ENCODE measurements around the gene C9orf85. TPM values are rescaled to one million over a fixed set of nuclear protein-coding genes. Genes with fewer than 3 reads are reported as not detected.

Gene C9orf85
- total RNA-seq: 10 to 100 TPM in 1 of 2 experiments, 1 to 10 TPM in 1; 8.2 to 10.6 TPM
- polyA plus RNA-seq: 10 to 100 TPM; 10.5 to 10.9 TPM

- Mint-ChIP-seq H3K4me3 (peak within 1 kb of the TSS; percentile 99 to 100 (median 100)), H3K9me3 (no peaks in the 10 kb centered on the region)
Measured at GRCh38 chr9:71911061-71911907, at the start of gene C9orf85, which contains the start of gene ABHD17B. Gene C9orf85 (plus strand): TSS chr9:71911639. CDS start chr9:71911735, 96 bp downstream. Gene ABHD17B (minus strand): TSS chr9:71911193. CDS start chr9:71875080, 36,113 bp downstream.

GRCh38 chr9:71863631-71864030 lies 47.8 kb upstream of the C9orf85 start:
- no peaks in the 10 kb centered on the region for H3K4me1 Mint-ChIP-seq
- ChIA-PET CTCF (ENCODE audit: partially characterized antibody) (no interaction called here), POLR2A (ENCODE audit: partially characterized antibody) (no interaction called here)
- no peak for DNase-seq
- peaks cover under 1 to 27% (median 18%) of the 10 kb centered on the region in 8 donors for H3K9me3 Mint-ChIP-seq
- Histone ChIP-seq H3K27ac (ENCODE audit: low read depth, low read length) (no peak overlapping the region), H3K27me3 (ENCODE audit: insufficient read depth, low read length) (no peaks in the 10 kb centered on the region), H3K4me1 (ENCODE audit: insufficient read depth, low read length) (no peaks in the 10 kb centered on the region), H3K36me3 (ENCODE audit: insufficient read depth, low read length) (no peaks in the 10 kb centered on the region), H3K9me3 (ENCODE audit: control insufficient read depth in 1 of 2, low read length in 2 of 2) (no peaks in the 10 kb centered on the region), H3K4me3 (ENCODE audit: low read length in 2 of 2) (no peak overlapping the region)
- H3K4me3 Mint-ChIP-seq: no peak overlapping the region
- H3K36me3 Mint-ChIP-seq: peaks cover 40 to 52% of the 10 kb centered on the region in 2 donors
- no peak overlapping the region for H3K27ac Mint-ChIP-seq
- intact Hi-C loops (cut with micrococcal nuclease): no loop called here
- no peaks in the 10 kb centered on the region for H3K27me3 Mint-ChIP-seq

More at GRCh38 chr9:71911061-71911907, at the start of gene C9orf85, which contains the start of gene ABHD17B:
- DNase-seq: peak; percentile 94 to 98 (median 96)
- Histone ChIP-seq H3K27ac (ENCODE audit: low read depth, low read length) (peak within 1 kb of the TSS; percentile 74), H3K4me3 (ENCODE audit: low read length in 2 of 2) (peak within 1 kb of the TSS; percentile 77 to 83), H3K27me3 (ENCODE audit: insufficient read depth, low read length) (no peaks in the 10 kb centered on the region), H3K4me1 (ENCODE audit: insufficient read depth, low read length) (peaks cover 51% of the 10 kb centered on the region), H3K9me3 (ENCODE audit: control insufficient read depth in 1 of 2, low read length in 2 of 2) (no peaks in the 10 kb centered on the region), H3K36me3 (ENCODE audit: insufficient read depth, low read length) (no peaks in the 10 kb centered on the region)
- Mint-ChIP-seq H3K27me3 (no peaks in the 10 kb centered on the region), H3K4me1 (peaks cover 46 to 77% (median 54%) of the 10 kb centered on the region in 4 donors), H3K36me3 (peaks cover 1 to 16% of the 10 kb centered on the region in 2 donors), H3K27ac (peak within 1 kb of the TSS; percentile 92 to 100 (median 97))
- ChIA-PET CTCF (ENCODE audit: partially characterized antibody) (interaction anchor here (0.8 to 2.0 kb wide), 12 partner anchors 9 to 307 kb away, joined by 3 to 10 read pairs (median 4); no protein-coding TSS in a partner anchor), POLR2A (ENCODE audit: partially characterized antibody) (interaction anchor here (0.6 to 1.8 kb wide), 20 partner anchors 9 to 1222 kb away, joined by 3 to 20 read pairs (median 4); partner anchors contain the start of genes CEMIP2 and ZFAND5)
- intact Hi-C loops (cut with micrococcal nuclease): loop anchor here (1.0 to 10.0 kb wide), 9 partner anchors 14 to 1652 kb away; partner anchors contain the start of genes KLF9, SMC5 and TMC1

GRCh38 chr9:71875345-71875744 lies 36.1 kb upstream of the C9orf85 start:
- Histone ChIP-seq H3K4me1 (ENCODE audit: insufficient read depth, low read length) (peaks cover 6% of the 10 kb centered on the region), H3K27me3 (ENCODE audit: insufficient read depth, low read length) (no peaks in the 10 kb centered on the region), H3K27ac (ENCODE audit: low read depth, low read length) (no peak overlapping the region), H3K4me3 (ENCODE audit: low read length in 2 of 2) (no peak overlapping the region), H3K36me3 (ENCODE audit: insufficient read depth, low read length) (peaks cover 5% of the 10 kb centered on the region), H3K9me3 (ENCODE audit: control insufficient read depth in 1 of 2, low read length in 2 of 2) (peaks cover 0 to 9% of the 10 kb centered on the region in 2 donors)
- Mint-ChIP-seq H3K4me3 (no peak overlapping the region), H3K9me3 (peaks cover 0 to 34% (median 23%) of the 10 kb centered on the region in 8 donors), H3K27ac (no peak overlapping the region), H3K36me3 (peaks cover 35 to 40% of the 10 kb centered on the region in 2 donors), H3K4me1 (peaks cover 6 to 14% (median 8%) of the 10 kb centered on the region in 4 donors), H3K27me3 (no peaks in the 10 kb centered on the region)
- intact Hi-C loops (cut with micrococcal nuclease): no loop called here
- no peak for DNase-seq
- POLR2A ChIA-PET (ENCODE audit: partially characterized antibody): no interaction called here
- CTCF ChIA-PET (ENCODE audit: partially characterized antibody): interaction anchor here (1.1 to 1.4 kb wide), 2 partner anchors 11 to 150 kb away, joined by 3 to 4 read pairs; no protein-coding TSS in a partner anchor

- Histone ChIP-seq H3K27me3 (ENCODE audit: insufficient read depth, low read length) (no peaks in the 10 kb centered on the region), H3K9me3 (ENCODE audit: control insufficient read depth in 1 of 2, low read length in 2 of 2) (peaks cover 0 to 9% of the 10 kb centered on the region in 2 donors), H3K27ac (ENCODE audit: low read depth, low read length) (no peak overlapping the region), H3K36me3 (ENCODE audit: insufficient read depth, low read length) (peaks cover 5% of the 10 kb centered on the region), H3K4me1 (ENCODE audit: insufficient read depth, low read length) (peaks cover 6% of the 10 kb centered on the region), H3K4me3 (ENCODE audit: low read length in 2 of 2) (no peak overlapping the region)
- ChIA-PET POLR2A (ENCODE audit: partially characterized antibody) (no interaction called here), CTCF (ENCODE audit: partially characterized antibody) (no interaction called here)
- no peak overlapping the region for H3K27ac Mint-ChIP-seq
- no peak overlapping the region for H3K4me3 Mint-ChIP-seq
- no peaks in the 10 kb centered on the region for H3K27me3 Mint-ChIP-seq
- peaks cover 0 to 41% (median 28%) of the 10 kb centered on the region in 8 donors for H3K9me3 Mint-ChIP-seq
- H3K36me3 Mint-ChIP-seq: peaks cover 35 to 39% of the 10 kb centered on the region in 2 donors
- no peak for DNase-seq
- intact Hi-C loops (cut with micrococcal nuclease): no loop called here
- H3K4me1 Mint-ChIP-seq: peaks cover 6 to 14% (median 8%) of the 10 kb centered on the region in 4 donors
Measured at GRCh38 chr9:71876106-71876505, 35.3 kb upstream of the C9orf85 start.

- H3K27me3 Mint-ChIP-seq: no peaks in the 10 kb centered on the region
- no peak for DNase-seq
- no peak overlapping the region for H3K27ac ChIP-seq (ENCODE audit: low read depth, low read length)
- CTCF ChIA-PET (ENCODE audit: partially characterized antibody): no interaction called here
- H3K36me3 ChIP-seq (ENCODE audit: insufficient read depth, low read length): peaks cover 5% of the 10 kb centered on the region
- H3K4me3 ChIP-seq (ENCODE audit: low read length in 2 of 2): no peak overlapping the region
- intact Hi-C loops (cut with micrococcal nuclease): no loop called here
- peaks cover 39 to 43% of the 10 kb centered on the region in 2 donors for H3K36me3 Mint-ChIP-seq
- H3K9me3 Mint-ChIP-seq: peaks cover 0 to 48% (median 34%) of the 10 kb centered on the region in 8 donors
- H3K27me3 ChIP-seq (ENCODE audit: insufficient read depth, low read length): no peaks in the 10 kb centered on the region
- no peak overlapping the region for H3K4me3 Mint-ChIP-seq
- peaks cover 6 to 14% (median 8%) of the 10 kb centered on the region in 4 donors for H3K4me1 Mint-ChIP-seq
- POLR2A ChIA-PET (ENCODE audit: partially characterized antibody): no interaction called here
- peaks cover 6% of the 10 kb centered on the region for H3K4me1 ChIP-seq (ENCODE audit: insufficient read depth, low read length)
- H3K27ac Mint-ChIP-seq: peak overlapping the region in 2 of 7 donors; percentile 12 to 15
- peaks cover 0 to 9% of the 10 kb centered on the region in 2 donors for H3K9me3 ChIP-seq (ENCODE audit: control insufficient read depth in 1 of 2, low read length in 2 of 2)
Measured at GRCh38 chr9:71876829-71877228, 34.6 kb upstream of the C9orf85 start.

GRCh38 chr9:71878327-71879274 lies 32.8 kb upstream of the C9orf85 start:
- Mint-ChIP-seq H3K4me3 (no peak overlapping the region), H3K27ac (no peak overlapping the region), H3K9me3 (peaks cover 0 to 63% (median 44%) of the 10 kb centered on the region in 8 donors), H3K36me3 (peaks cover 44 to 50% of the 10 kb centered on the region in 2 donors), H3K27me3 (no peaks in the 10 kb centered on the region), H3K4me1 (peaks cover 6 to 14% (median 9%) of the 10 kb centered on the region in 4 donors)
- no peaks in the 10 kb centered on the region for H3K27me3 ChIP-seq (ENCODE audit: insufficient read depth, low read length)
- no peak for DNase-seq
- H3K4me1 ChIP-seq (ENCODE audit: insufficient read depth, low read length): peaks cover 6% of the 10 kb centered on the region
- H3K36me3 ChIP-seq (ENCODE audit: insufficient read depth, low read length): peaks cover 5% of the 10 kb centered on the region
- ChIA-PET CTCF (ENCODE audit: partially characterized antibody) (interaction anchor here (1.2 kb wide), 2 partner anchors 12 to 161 kb away, joined by 3 to 4 read pairs; no protein-coding TSS in a partner anchor), POLR2A (ENCODE audit: partially characterized antibody) (no interaction called here)
- H3K4me3 ChIP-seq (ENCODE audit: low read length in 2 of 2): no peak overlapping the region
- intact Hi-C loops (cut with micrococcal nuclease): no loop called here
- H3K27ac ChIP-seq (ENCODE audit: low read depth, low read length): no peak overlapping the region
- H3K9me3 ChIP-seq (ENCODE audit: control insufficient read depth in 1 of 2, low read length in 2 of 2): peaks cover 0 to 9% of the 10 kb centered on the region in 2 donors
